NCI-H2196 treated with DMSO at 0.1 percent for 48 hours (cell line): Measurements from ENCODE around the gene TMEM132A.
A peak's percentile ranks its signal among the peaks of the same experiment; 100 is the strongest.

Experiments used
- DNase-seq: peaks from one replicate; lab custom pipeline; 2025; ENCODE audit not compliant: unreplicated experiment; lab: John Stamatoyannopoulos, UW

The TMEM132A gene

GRCh38 chr11:60936467-60937143 is 12.3 kb downstream of the TMEM132A start:
- no peak for DNase-seq

GRCh38 chr11:60937144-60937527 is 12.9 kb downstream of the TMEM132A start:
- no peak for DNase-seq

- no peak for DNase-seq
These were observed 13.6 kb downstream of the TMEM132A start for GRCh38 chr11:60937811-60938210.

GRCh38 chr11:60938500-60938899 is 14.2 kb downstream of the TMEM132A start:
- DNase-seq = no peak

- DNase-seq = no peak
These were observed 15.0 kb downstream of the TMEM132A start for GRCh38 chr11:60939301-60939700.

GRCh38 chr11:60939855-60940254 is 15.6 kb downstream of the TMEM132A start:
- DNase-seq = no peak

GRCh38 chr11:60941371-60942119 is 17.3 kb downstream of the TMEM132A start:
- no peak for DNase-seq

GRCh38 chr11:60942219-60942618 is 18.0 kb downstream of the TMEM132A start:
- no peak for DNase-seq

GRCh38 chr11:60942970-60943565 is 18.8 kb downstream of the TMEM132A start:
- DNase-seq = peak; percentile 76

- DNase-seq = no peak
These were observed 20.4 kb downstream of the TMEM132A start for GRCh38 chr11:60944490-60945294.

- no peak for DNase-seq
These were observed 21.0 kb downstream of the TMEM132A start for GRCh38 chr11:60945295-60945667.

- no peak for DNase-seq
These were observed 22.5 kb downstream of the TMEM132A start for GRCh38 chr11:60946601-60947264.

GRCh38 chr11:60947700-60948099 is 23.4 kb downstream of the TMEM132A start:
- DNase-seq = no peak

GRCh38 chr11:60948250-60948649 is 24.0 kb downstream of the TMEM132A start:
- DNase-seq = no peak

- DNase-seq = no peak
These were observed 25.8 kb downstream of the TMEM132A start for GRCh38 chr11:60950024-60950423.

- DNase-seq = no peak
These were observed 26.8 kb downstream of the TMEM132A start for GRCh38 chr11:60950933-60951605.

- no peak for DNase-seq
These were observed 27.3 kb downstream of the TMEM132A start for GRCh38 chr11:60951606-60951903.

- no peak for DNase-seq
These were observed 27.9 kb downstream of the TMEM132A start, which contains the start of gene SLC15A3 for GRCh38 chr11:60951904-60952741. Gene SLC15A3, minus strand, starts transcription at chr11:60952176. Its CDS starts 625 bp downstream, at chr11:60951551.

- DNase-seq = no peak
These were observed 28.5 kb downstream of the TMEM132A start for GRCh38 chr11:60952742-60953170.
